H9 (cell line): Measurements from ENCODE around the gene FAT2. TPM values are rescaled to one million over a fixed set of nuclear protein-coding genes. Genes with fewer than 3 reads are reported as not detected.

Experiments
- DNase-seq: peaks from one replicate; pipeline ENCODE4 v3.0.0-alpha.2; 2017
- H2AFZ ChIP-seq: one replicate; pipeline ENCODE4 v1.6.1; 2013; ENCODE audit warnings: mild to moderate bottlenecking, low read length, control low read depth, moderate library complexity
- H2AK5ac ChIP-seq: 2 replicates; pipeline ENCODE4 v1.6.1; 2013; ENCODE audit warnings: low read length, control low read depth, mixed read lengths; ENCODE audit not compliant: insufficient read length
- H2BK120ac ChIP-seq: one replicate; pipeline ENCODE4 v1.6.1; 2013; ENCODE audit warnings: low read depth, mild to moderate bottlenecking, low read length, control low read depth, inconsistent platforms; ENCODE audit not compliant: poor library complexity, severe bottlenecking
- H2BK12ac ChIP-seq: 2 replicates; pipeline ENCODE4 v1.6.1; 2013; ENCODE audit warnings: low read length, control low read depth, mixed read lengths, low read depth; ENCODE audit not compliant: insufficient read length
- H2BK15ac ChIP-seq: 2 replicates; pipeline ENCODE4 v1.6.1; 2013; ENCODE audit warnings: low read depth, low read length, control low read depth
- H2BK20ac ChIP-seq: one replicate; pipeline ENCODE4 v1.6.1; 2013; ENCODE audit warnings: low read depth, mild to moderate bottlenecking, low read length, control low read depth, inconsistent platforms; ENCODE audit not compliant: poor library complexity, severe bottlenecking
- H2BK5ac ChIP-seq: 2 replicates; pipeline ENCODE4 v1.6.1; 2013; ENCODE audit warnings: low read length, control low read depth, mixed read lengths; ENCODE audit not compliant: insufficient read length
- H3K14ac ChIP-seq: 2 replicates; pipeline ENCODE4 v1.6.1; 2013; ENCODE audit warnings: low read length, control low read depth; ENCODE audit not compliant: insufficient read depth
- H3K18ac ChIP-seq: 2 replicates; pipeline ENCODE4 v1.6.1; 2013; ENCODE audit warnings: low read depth, mild to moderate bottlenecking, mixed read lengths, low read length, control low read depth; ENCODE audit not compliant: insufficient read length
- H3K23ac ChIP-seq: 2 replicates; pipeline ENCODE4 v1.6.1; 2013; ENCODE audit warnings: low read length, control low read depth, mixed read lengths, low read depth; ENCODE audit not compliant: insufficient read length
- H3K23me2 ChIP-seq: 2 replicates; pipeline ENCODE4 v1.6.1; 2013; ENCODE audit warnings: low read depth, mild to moderate bottlenecking, mixed read lengths, low read length, control low read depth; ENCODE audit not compliant: insufficient read length, poor library complexity, severe bottlenecking
- H3K27ac ChIP-seq: 2 replicates; pipeline ENCODE4 v1.5.1; 2013; ENCODE audit warnings: low read length, control low read depth, mixed read lengths, low read depth; ENCODE audit not compliant: insufficient read length
- H3K27me3 ChIP-seq: 2 replicates; pipeline ENCODE4 v1.6.1; 2013; ENCODE audit warnings: low read length, control low read depth, inconsistent platforms; ENCODE audit not compliant: insufficient read depth
- H3K4ac ChIP-seq: 2 replicates; pipeline ENCODE4 v1.6.1; 2013; ENCODE audit warnings: low read depth, mild to moderate bottlenecking, control low read depth, inconsistent platforms, low read length, moderate library complexity
- H3K4me1 ChIP-seq: 2 replicates; pipeline ENCODE4 v1.6.1; 2013; ENCODE audit warnings: low read length, control low read depth, inconsistent platforms; ENCODE audit not compliant: insufficient read depth
- H3K4me2 ChIP-seq: 2 replicates; pipeline ENCODE4 v1.6.1; 2013; ENCODE audit warnings: low read length, control low read depth, mixed read lengths; ENCODE audit not compliant: insufficient read length, insufficient read depth
- H3K56ac ChIP-seq: 2 replicates; pipeline ENCODE4 v1.6.1; 2013; ENCODE audit warnings: low read depth, mild to moderate bottlenecking, mixed read lengths, low read length, control low read depth; ENCODE audit not compliant: insufficient read length
- H3K79me1 ChIP-seq: 2 replicates; pipeline ENCODE4 v1.6.1; 2013; ENCODE audit warnings: low read depth, mild to moderate bottlenecking, moderate library complexity, low read length, control low read depth, inconsistent platforms; ENCODE audit not compliant: insufficient read depth, poor library complexity, severe bottlenecking
- H3K79me2 ChIP-seq: 2 replicates; pipeline ENCODE4 v1.6.1; 2013; ENCODE audit warnings: low read length, control low read depth, inconsistent platforms; ENCODE audit not compliant: insufficient read depth
- H3K9ac ChIP-seq: 2 replicates; pipeline ENCODE4 v1.6.1; 2013; ENCODE audit warnings: low read length, control low read depth, mixed read lengths; ENCODE audit not compliant: insufficient read length; ENCODE audit errors: extremely low read depth
- H3K9me3 ChIP-seq: one replicate; pipeline ENCODE4 v1.6.1; 2013; ENCODE audit warnings: low read depth, low read length, inconsistent platforms; ENCODE audit not compliant: control insufficient read depth
- H3T11ph ChIP-seq: one replicate; pipeline ENCODE4 v1.6.1; 2013; ENCODE audit warnings: mild to moderate bottlenecking, low read length, control low read depth, inconsistent platforms
- H4K20me1 ChIP-seq: one replicate; pipeline ENCODE4 v1.6.1; 2013; ENCODE audit not compliant: control insufficient read depth, insufficient read length, insufficient read depth
- H4K5ac ChIP-seq: 2 replicates; pipeline ENCODE4 v1.6.1; 2013; ENCODE audit warnings: low read depth, mild to moderate bottlenecking, mixed read lengths, low read length, control low read depth; ENCODE audit not compliant: insufficient read length
- H4K8ac ChIP-seq: replicated peaks from 2 replicates; pipeline ENCODE4 v1.6.1; 2013; ENCODE audit warnings: low read length, control low read depth, mixed read lengths, low read depth; ENCODE audit not compliant: insufficient read length
- H4K91ac ChIP-seq: 2 replicates; pipeline ENCODE4 v1.6.1; 2013; ENCODE audit warnings: low read depth, mild to moderate bottlenecking, moderate library complexity, mixed read lengths, low read length, control low read depth; ENCODE audit not compliant: insufficient read length
- H3K27ac Mint-ChIP-seq, 3 experiments: 2 replicates in 2 of 3; 3 replicates in 1 of 3; pipeline ENCODE4 v1.8.0; 2020 to 2021; ENCODE audit warnings: mixed read lengths in 3 of 3, mild to moderate bottlenecking in 1 of 3, moderate library complexity in 1 of 3
- H3K27me3 Mint-ChIP-seq: 2 replicates; pipeline ENCODE4 v1.8.0; 2021; ENCODE audit warnings: low read depth, mild to moderate bottlenecking, moderate library complexity, mixed read lengths
- H3K36me3 Mint-ChIP-seq, 3 experiments: 2 replicates in 2 of 3; 3 replicates in 1 of 3; pipeline ENCODE4 v1.8.0; 2020 to 2021; ENCODE audit warnings: low read depth in 3 of 3, mixed read lengths in 3 of 3; ENCODE audit not compliant: insufficient read depth in 1 of 3
- H3K4me1 Mint-ChIP-seq, 2 experiments: 2 replicates each; pipeline ENCODE4 v1.8.0; 2020; ENCODE audit warnings: mixed read lengths in 2 of 2
- H3K4me3 Mint-ChIP-seq, 2 experiments: 2 replicates in 1 of 2; 3 replicates in 1 of 2; pipeline ENCODE4 v1.8.0; 2020 to 2021; ENCODE audit warnings: mild to moderate bottlenecking in 2 of 2, mixed read lengths in 2 of 2, moderate library complexity in 1 of 2
- H3K9me3 Mint-ChIP-seq, 2 experiments: 2 replicates in 1 of 2; 3 replicates in 1 of 2; pipeline ENCODE4 v1.8.0; 2020; ENCODE audit warnings: mild to moderate bottlenecking in 2 of 2, mixed read lengths in 2 of 2, moderate library complexity in 1 of 2
- WGBS: extraction: QIAGEN DNeasy Blood & Tissue Kit; methylation state at CpG from one replicate; pipeline ENCODE4 v1.1.7; 2013; ENCODE audit warnings: missing lambda C conversion rate, low lambda C conversion rate, mixed read lengths; ENCODE audit not compliant: insufficient read length; ENCODE audit errors: extremely low coverage; 5-methylcytosine and 5-hydroxymethylcytosine counted together
- total RNA-seq: library from RNA; stranded (reverse); gene quantifications from 2 replicates; pipeline ENCODE4 v1.2.1, GENCODE V29; 2021
- TF ChIP-seq, protein P1 (sequence below): fragments of 200-600 bp; sonication (generic); conservative IDR thresholded peaks from 3 replicates; pipeline ENCODE4 v1.8.0; 2021; ENCODE audit warnings: antibody characterized with exemption, mild to moderate bottlenecking

FAT2 gene
- total RNA-seq, 1 experiment from 2014 or later, result 0.15 TPM

GRCh38 chr5:151611127-151611775 lies 20.1 kb upstream of the FAT2 start:
- Histone ChIP-seq H3K14ac (no peak overlapping the region; the same call in 1 of the 2 replicates), H3K4ac (no peak overlapping the region), H3T11ph (no peak overlapping the region), H2BK12ac (no peak overlapping the region), H3K27me3 (no peaks in the 10 kb centered on the region), H3K23me2 (no peaks in the 10 kb centered on the region), H2BK5ac (no peak overlapping the region), H3K9me3 (no peaks in the 10 kb centered on the region), H2AK5ac (no peak overlapping the region), H3K4me1 (no peaks in the 10 kb centered on the region), H4K8ac (no peak overlapping the region), H3K79me2 (no peaks in the 10 kb centered on the region), H3K79me1 (no peaks in the 10 kb centered on the region), H3K27ac (no peak overlapping the region), H3K18ac (no peak overlapping the region), H2BK20ac (no peak overlapping the region), H4K5ac (no peak overlapping the region), H4K91ac (no peak overlapping the region), H2BK15ac (no peak overlapping the region), H2BK120ac (no peak overlapping the region), H3K9ac (no peak overlapping the region), H3K23ac (no peak overlapping the region), H3K56ac (no peak overlapping the region), H2AFZ (no peak overlapping the region), H4K20me1 (no peaks in the 10 kb centered on the region), H3K4me2 (no peak overlapping the region)
- no peaks in the 10 kb centered on the region; a peak in 2 of 7 replicates for H3K36me3 Mint-ChIP-seq
- no peak for DNase-seq
- H3K27ac Mint-ChIP-seq, result no peak overlapping the region; a peak in 1 of 7 replicates
- no CpG with 5 or more reads among the region's 8 CpGs for WGBS
- H3K4me3 Mint-ChIP-seq, result no peak overlapping the region
- no peaks in the 10 kb centered on the region for H3K9me3 Mint-ChIP-seq
- TF ChIP-seq, protein P1, sequence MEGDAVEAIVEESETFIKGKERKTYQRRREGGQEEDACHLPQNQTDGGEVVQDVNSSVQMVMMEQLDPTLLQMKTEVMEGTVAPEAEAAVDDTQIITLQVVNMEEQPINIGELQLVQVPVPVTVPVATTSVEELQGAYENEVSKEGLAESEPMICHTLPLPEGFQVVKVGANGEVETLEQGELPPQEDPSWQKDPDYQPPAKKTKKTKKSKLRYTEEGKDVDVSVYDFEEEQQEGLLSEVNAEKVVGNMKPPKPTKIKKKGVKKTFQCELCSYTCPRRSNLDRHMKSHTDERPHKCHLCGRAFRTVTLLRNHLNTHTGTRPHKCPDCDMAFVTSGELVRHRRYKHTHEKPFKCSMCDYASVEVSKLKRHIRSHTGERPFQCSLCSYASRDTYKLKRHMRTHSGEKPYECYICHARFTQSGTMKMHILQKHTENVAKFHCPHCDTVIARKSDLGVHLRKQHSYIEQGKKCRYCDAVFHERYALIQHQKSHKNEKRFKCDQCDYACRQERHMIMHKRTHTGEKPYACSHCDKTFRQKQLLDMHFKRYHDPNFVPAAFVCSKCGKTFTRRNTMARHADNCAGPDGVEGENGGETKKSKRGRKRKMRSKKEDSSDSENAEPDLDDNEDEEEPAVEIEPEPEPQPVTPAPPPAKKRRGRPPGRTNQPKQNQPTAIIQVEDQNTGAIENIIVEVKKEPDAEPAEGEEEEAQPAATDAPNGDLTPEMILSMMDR, result no peak
- peaks cover 3% of the 10 kb centered on the region for H3K27me3 Mint-ChIP-seq
- H3K4me1 Mint-ChIP-seq, result peaks cover 8 to 12% of the 10 kb centered on the region in 2 experiments
